HT-29 (cell line): Measurements from ENCODE around the gene GJB6. TPM values are rescaled to one million over a fixed set of nuclear protein-coding genes. Genes with fewer than 3 reads are reported as not detected.
"Not testable (repeated sequence)": the region's sequence is repeated elsewhere in the genome, so short reads cannot be mapped to it uniquely, and the experiment has no call there.

Experiments used
- DNase-seq: peaks from one replicate; pipeline ENCODE4 v3.0.0-alpha.2; 2015; ENCODE audit warnings: low spot score
- total RNA-seq: library from RNA; depleted of rRNA; stranded (reverse); fragments of >200 nt; shearing (Covaris generic); gene quantifications from 2 replicates; pipeline ENCODE4 v1.2.3, GENCODE V29; 2014; rRNA removed

The GJB6 gene
- total RNA-seq = 0.99 and 1.9 TPM in 2 replicates

GRCh38 chr13:20231839-20232555, at the start of gene GJB6:
Gene GJB6, minus strand, starts transcription at chr13:20232319. Its CDS starts 8,839 bp downstream, at chr13:20223480.
- DNase-seq = peak; percentile 46

DNA sequence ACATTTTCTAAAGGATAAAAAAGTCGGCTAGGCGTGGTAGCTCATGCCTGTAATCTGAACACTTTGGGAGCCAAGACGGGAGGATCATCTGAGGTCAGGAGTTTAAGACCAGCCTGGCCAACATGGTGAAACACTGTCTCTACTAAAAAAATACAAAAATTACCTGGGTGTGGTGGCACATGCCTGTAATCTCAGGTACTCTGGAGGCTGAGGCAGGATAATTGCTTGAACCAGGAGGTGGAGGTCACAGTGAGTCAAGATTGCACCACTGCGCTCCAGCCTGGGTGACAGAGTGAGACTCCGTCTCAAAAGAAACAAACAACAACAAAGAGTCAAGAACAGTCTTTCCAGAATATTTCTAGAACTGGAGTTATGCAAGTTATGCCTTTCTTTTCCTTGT, 44.8 kb upstream of the GJB6 start:
- not testable (repeated sequence) for DNase-seq

DNA sequence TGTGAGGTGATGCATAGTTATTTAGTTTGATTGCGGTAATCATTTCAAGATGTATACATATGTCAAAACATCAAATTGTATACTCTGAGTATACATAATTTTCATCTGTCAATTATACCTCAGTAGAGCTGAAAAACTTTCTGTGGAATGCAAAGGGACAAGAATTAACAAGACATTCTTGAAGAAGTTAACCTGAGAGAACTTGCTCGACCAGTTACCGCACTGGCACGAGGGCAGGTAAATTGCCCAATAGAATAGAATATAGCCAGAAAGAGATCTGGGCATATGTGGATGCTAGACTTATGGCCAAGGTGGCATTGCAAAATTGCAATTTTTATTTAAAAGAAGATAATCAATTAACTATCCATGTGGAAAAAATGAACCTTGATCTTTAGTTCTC, 42.3 kb upstream of the GJB6 start:
- peak; percentile 85 for DNase-seq

DNA sequence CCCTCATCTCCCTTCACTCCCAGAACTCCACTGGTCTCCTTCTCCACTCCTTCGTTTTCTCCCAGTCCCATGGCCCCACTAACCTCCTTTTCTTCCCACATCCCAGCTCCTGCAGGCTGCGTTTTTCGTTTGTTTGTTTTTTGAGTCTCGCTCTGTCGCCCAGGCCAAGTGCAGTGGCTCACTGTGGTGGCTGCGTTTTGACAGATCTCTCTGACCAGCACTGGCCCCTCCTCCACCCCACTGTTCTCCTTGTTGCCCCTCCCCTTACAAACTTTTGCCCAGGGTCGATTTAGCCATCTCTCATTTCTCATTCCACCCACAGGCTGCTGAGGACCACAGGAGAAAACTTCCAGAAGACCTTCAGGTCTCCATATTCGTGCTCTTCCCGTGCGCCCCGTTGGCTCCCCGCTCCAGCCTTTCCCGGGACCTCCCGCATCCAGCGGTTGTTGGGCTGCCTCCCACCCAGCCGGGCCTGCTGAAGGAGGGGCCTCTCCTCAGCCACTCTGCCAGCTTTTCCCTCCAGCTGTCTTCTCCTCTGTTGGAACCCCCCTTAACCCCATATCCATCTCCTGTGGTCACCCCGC, 40.6 kb upstream of the GJB6 start:
- no peak for DNase-seq

DNA sequence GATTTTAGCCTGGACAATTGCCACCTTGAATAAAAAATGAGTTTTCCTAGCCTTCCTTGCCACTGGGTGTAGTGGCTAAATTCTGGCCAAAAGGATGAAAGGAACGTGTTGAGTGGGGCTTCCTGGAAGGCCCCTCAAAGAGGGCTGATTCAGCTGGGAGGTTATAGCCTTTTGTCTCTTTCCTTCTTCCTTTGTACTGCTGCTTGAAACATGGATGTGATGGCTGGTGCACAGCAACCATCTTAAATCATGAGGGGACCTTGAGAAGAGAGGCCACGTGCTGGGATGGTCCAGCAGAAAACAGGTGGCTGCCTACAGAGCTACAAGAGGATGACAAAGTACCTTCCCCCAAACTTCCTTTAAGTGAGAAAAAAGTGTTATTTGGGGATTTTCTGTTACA, 40.0 kb upstream of the GJB6 start:
- DNase-seq = no peak

- no peak for DNase-seq
These were observed 39.3 kb upstream of the GJB6 start for GRCh38 chr13:20271441-20271840.

- no peak for DNase-seq
These were observed 38.2 kb upstream of the GJB6 start for GRCh38 chr13:20270163-20270865.

DNA sequence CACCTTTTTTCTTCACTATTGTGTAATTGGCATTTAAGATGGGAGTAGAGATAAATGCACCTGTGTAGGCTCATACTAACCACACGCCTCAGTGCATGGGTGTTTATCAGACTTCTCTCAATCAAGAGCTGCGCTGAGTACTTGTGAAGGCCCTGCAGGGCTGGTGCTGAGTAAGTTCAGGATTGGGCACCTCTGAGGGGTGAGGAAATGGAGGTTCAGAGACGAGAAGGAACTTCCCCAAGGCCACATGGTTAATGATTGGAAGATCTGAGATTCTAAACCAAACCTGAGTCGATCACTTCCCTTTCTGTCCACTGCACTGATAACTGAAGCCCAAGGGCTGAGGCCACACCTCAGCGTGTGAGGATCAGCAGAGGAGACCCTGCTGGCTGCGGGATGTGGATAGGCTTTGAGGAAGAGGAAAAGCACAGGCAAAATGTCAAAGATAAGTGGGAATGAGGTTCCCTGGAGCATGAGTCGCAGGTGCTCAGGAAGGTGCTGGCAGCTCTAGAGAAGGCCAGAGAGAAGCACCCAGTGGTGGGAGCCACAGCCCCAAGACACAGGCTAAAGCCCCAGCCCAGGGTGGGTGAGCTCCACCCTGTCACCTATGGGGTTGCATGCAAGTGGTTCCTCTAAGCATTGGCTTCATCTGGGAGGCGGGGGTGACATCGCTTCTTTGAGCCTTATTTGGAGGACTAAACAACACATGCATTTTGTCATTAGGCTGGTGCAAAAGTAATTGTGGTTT, 32.3 kb upstream of the GJB6 start:
- peak; percentile 72 for DNase-seq

DNA sequence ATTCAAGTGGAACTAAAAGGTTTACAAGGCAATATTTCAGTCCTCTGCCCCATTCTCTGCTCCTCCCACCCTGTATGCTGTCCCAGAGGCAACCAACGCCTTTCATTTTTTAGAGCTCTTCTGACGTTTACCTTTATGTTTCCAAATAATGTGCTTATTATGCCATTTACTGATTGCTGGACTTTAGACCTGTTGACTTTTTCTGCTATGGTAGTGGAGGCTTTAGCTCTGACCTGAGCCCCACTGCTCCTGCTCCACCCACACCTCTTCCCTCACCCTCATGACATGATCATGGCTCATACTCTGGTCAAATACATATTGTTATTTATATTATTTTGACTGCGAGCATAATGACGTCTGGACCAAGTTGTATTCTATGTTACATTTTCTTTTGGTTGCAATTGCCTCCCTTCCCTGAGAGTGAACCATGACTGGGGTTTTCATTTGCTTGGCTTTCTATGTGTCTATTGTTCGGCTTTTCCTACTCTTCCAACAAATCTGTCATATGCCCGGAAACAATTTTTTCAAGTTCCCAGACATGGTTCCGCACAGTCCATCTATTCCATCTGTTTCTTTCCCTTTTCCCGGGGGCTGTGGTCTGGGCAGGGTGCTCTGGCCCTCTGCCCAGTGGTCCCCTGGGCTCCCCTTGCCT, 31.4 kb upstream of the GJB6 start:
- DNase-seq = peak; percentile 89

- no peak for DNase-seq
These were observed 26.8 kb upstream of the GJB6 start for GRCh38 chr13:20258963-20259288.

DNA sequence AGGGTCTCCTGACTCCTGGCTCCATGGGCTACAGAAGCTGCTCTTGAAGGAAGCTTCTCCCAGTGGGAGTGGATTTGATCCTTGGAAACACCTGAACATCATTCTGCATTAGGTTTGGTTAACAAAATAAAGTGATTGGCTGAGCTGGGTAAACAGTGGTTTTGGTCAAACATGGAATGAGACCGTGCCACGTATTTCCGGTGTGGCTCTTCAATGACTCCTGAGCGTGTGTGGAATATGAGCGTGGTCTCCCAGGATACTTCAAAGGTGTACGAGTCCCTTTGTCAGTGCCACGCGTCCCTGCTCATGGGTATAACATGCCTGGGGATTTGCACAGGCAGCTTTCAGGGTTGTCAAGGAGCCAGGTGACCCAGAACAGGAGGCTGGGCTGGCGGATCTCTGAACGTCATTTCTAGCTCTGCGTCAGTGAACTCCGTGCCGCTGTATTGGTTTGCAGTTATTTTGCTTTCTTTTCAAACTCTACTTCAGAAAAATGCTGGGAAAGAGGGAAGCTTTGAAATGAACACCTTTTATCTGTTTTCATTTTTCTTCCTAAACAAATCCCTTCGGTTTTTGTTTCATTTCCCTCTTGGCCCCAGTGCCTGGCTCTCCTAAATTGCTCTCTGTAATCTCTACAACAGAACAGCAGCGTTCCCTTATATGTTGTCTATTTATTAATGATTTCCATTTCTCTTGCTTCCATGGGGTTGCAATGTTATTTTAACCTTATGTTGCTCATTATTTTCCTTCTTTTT, 26.3 kb upstream of the GJB6 start:
- DNase-seq = no peak

GRCh38 chr13:20254076-20254475, 22.0 kb upstream of the GJB6 start:
- DNase-seq = no peak

DNA sequence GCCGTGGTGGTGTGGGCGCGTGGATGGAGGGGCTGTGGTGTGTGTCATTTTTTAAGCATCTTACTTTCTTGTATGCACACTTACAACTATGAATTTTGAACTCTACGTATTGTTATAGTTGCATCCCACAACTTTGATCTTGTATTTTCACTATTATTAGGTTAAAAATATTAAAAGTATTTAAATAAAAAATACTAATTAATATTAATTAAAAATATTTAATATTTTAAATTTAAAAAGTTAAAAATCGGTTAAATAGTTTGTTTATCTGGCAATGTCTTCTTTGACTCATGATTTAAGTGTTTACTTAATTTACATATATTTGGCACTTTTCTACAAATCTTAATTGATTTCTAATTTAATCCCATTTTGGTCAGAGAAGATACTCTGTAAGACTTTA, 17.8 kb upstream of the GJB6 start:
- no peak for DNase-seq

- no peak for DNase-seq
These were observed 15.8 kb upstream of the GJB6 start for GRCh38 chr13:20247963-20248362.

DNA sequence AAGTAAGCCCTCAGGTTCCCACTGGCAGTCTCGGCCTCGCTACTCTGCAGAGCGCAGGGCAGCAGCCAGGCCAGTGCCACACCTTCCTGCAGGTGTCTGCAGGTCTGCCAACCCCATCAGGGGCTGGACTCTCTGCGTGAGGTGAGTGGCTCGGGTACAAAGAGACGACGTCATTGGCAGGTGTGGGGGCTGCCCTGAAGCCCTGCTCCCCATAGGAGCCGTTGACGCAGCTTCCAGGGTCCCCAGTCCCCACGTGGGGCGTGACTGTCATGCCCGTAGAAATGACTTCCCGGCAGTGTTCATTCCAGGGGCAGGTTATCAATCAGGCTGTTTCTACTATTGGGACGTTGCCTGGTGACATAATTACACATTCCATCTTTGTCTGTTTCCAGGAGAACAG, 15.3 kb upstream of the GJB6 start:
- DNase-seq = no peak

GRCh38 chr13:20241593-20241992, 9.5 kb upstream of the GJB6 start:
- no peak for DNase-seq

GRCh38 chr13:20239748-20240147, 7.6 kb upstream of the GJB6 start:
- no peak for DNase-seq

DNA sequence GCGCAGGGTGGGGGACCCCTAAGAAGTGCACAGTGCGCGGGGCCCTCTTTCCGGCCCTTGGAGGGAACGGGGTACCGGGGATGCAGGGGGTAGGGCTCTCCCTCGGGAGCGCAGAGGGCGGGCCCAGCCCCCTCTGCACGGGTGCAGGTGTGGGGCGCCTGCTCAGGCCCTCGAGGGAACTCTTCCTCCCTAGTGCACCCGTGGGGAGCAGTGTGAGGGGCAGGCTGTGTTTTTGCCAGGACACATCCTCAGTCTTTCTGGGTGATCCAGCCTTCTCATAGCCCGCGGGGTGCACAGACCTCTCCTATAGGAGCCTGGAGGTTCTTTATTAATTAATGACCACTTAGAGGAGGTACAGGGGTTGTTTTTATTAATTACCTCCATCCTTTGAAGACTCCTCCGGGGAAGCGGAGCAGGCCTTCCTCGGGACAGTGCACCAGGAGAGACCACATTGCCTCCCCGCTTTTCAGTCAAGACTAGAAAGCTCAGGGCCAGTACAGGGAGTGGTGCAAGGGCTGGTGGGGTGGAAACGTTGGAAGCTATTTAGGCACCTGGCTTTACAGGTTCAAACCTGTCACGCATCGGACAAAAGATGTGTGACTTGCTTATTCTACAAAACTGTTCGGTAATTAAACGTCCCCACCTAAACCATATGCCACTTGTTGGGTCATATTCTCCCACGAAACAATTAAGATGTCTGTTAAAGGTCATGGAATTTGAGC, 598 bp upstream of the GJB6 start:
- DNase-seq = no peak

DNA sequence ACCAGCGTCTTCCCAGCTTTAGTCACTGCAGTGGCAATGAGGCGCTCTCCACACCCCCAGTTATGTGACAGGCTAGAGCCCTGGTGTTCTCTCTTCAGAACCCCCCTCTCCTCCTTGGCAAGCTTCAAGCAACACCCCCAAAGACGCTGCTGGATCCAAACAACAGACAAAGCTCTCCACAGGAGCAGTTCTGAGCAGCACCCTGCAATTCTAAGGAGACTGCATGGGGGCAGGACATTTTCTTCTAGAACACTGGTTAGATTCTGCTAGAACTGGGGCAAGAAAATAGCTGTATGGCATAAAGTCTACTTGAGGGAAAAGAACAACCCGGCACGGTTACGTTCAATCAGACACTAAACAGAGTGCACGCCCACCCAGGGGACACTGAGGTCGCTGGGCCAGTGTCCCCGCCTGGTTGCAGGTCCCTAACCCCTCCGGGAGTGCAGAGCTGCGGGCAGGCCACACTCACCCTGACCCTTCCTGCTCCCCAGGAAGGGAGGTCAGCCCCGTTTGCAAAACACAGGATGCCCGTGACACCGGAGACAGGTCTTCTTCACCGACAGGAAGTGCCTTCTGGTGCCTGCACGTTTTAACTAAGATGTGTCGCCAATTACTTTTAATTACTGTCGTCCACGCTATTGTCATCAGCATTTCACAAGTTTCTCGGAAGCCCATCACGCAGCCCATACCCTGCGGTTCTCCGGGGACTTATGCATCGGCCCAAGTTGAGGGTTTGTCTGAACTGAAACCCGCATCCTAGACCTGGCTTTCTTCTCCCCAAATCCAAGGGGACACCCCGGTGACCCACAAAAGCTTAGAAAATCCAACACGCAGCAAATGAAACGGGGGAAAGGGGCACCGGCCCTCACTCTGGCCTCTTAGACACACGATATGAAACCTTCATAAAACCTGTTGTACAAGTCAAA, 943 bp downstream of the GJB6 start:
- no peak for DNase-seq
